GM21390 (cell line): ENCODE measurements around the gene CDC45.

Experiments
- ATAC-seq: cut with Tn5 transposase; IDR thresholded peaks from one replicate; pipeline ENCODE4 v1.9.1; 2021; ENCODE audit not compliant: unreplicated experiment

The CDC45 gene

GRCh38 chr22:19466848-19467752 is 12.6 kb upstream of the CDC45 start:
- ATAC-seq = no peak

- ATAC-seq = no peak
These were observed 11.8 kb upstream of the CDC45 start for GRCh38 chr22:19467912-19468311.

- no peak for ATAC-seq
These were observed 10.3 kb upstream of the CDC45 start for GRCh38 chr22:19469421-19469820.

GRCh38 chr22:19470010-19470409 is 9.7 kb upstream of the CDC45 start:
- no peak for ATAC-seq

- ATAC-seq = no peak
These were observed 8.1 kb upstream of the CDC45 start for GRCh38 chr22:19471572-19471971.

- no peak for ATAC-seq
These were observed 7.5 kb upstream of the CDC45 start for GRCh38 chr22:19472233-19472632.

GRCh38 chr22:19473578-19473977 is 6.1 kb upstream of the CDC45 start:
- no peak for ATAC-seq

- no peak for ATAC-seq
These were observed 3.7 kb upstream of the CDC45 start for GRCh38 chr22:19476023-19476422.

- ATAC-seq = no peak
These were observed 2.2 kb upstream of the CDC45 start for GRCh38 chr22:19477321-19478044.

- no peak for ATAC-seq
These were observed 1.4 kb upstream of the CDC45 start for GRCh38 chr22:19478045-19478900.

GRCh38 chr22:19478901-19479354 is 792 bp upstream of the CDC45 start, which contains the start of gene UFD1:
UFD1 (minus strand) TSS chr22:19479193; CDS start chr22:19479085, 108 bp downstream.
- ATAC-seq = peak; percentile 37

- ATAC-seq = no peak
These were observed 451 bp downstream of the CDC45 start for GRCh38 chr22:19480173-19480568.

GRCh38 chr22:19480789-19481188 is 1.1 kb downstream of the CDC45 start:
- no peak for ATAC-seq

- no peak for ATAC-seq
These were observed 2.6 kb downstream of the CDC45 start for GRCh38 chr22:19482297-19482696.

GRCh38 chr22:19483481-19484244 is 3.9 kb downstream of the CDC45 start:
- ATAC-seq = no peak

GRCh38 chr22:19488285-19488684 is 8.6 kb downstream of the CDC45 start:
- no peak for ATAC-seq

GRCh38 chr22:19488884-19489843 is 9.4 kb downstream of the CDC45 start:
- no peak for ATAC-seq

- ATAC-seq = no peak
These were observed 11.0 kb downstream of the CDC45 start for GRCh38 chr22:19490628-19491230.
